Measurements from ENCODE around the gene YBX3.

YBX3 gene

DNA sequence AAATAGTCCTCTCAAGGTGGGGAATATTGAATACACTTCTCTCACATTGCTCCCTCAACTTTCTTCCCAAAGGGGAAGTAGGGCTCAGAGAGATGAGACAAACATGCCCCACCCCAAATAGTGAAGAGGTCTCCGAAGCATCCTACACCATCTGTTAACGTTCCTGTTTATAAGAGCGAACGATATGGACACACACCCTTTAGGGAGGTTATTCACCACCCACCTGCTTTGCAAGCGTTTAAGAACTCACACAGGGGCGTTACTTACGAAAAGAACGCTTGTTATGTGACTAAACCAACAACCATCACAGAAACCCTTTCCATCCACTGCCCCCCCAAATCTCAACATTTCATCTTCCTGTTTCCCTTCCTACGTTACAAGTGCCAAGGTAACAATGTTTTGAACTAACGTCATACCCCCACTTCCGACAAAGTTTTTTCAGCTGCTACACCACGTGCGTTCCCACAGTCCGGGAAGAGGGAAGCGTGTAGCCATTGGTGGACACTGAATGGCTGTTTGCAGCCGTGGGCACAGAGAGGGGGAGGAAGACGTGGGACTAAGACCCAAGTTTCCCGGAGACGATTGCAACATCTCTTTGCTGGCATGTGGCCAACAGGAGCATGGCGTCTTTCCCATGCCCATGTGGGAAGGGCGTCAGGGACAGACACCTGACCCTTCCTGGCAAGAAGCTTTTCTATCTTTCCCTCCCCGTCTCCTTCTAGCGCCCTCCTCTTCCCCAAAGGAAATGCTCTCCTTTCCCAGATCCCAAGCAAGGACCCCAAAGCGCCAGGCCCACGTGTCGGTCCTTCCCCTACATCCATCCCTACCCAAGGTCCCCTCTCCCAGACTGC lies 1.2 kb downstream of the YBX3 start:
- DNase-seq: peak; percentile 69

DNA sequence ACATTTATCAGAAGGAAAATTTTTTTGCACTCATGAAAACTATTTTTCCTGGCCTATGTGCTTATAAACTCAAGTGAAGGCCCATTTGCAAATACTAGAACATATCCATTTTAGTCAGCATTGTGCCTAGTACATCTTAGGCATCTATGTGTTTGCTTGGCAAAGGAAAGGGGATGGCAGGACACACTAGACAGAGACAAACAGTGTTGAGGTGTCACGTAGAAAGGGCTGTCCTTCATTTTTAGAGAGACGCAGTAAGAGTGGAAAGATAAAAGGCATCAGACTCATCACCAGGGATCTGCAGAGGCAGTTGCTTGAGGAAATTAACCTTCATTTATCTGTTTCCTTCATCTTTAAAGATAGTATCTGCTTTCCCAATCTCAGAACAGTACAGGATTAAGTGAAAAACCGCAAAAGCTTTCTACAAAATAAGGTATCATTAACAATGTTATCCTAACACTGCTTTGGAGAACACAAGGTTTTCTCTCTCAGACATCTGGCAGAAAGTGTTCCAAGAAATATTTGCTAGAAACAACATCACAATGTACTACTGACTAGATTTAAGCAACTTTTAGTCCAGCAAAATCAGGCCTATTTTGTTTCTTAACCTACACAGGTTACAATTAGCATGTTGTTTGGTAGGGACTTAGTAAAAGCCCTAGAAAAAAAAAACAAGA lies 2.0 kb downstream of the YBX3 start:
- no peak for DNase-seq

DNA sequence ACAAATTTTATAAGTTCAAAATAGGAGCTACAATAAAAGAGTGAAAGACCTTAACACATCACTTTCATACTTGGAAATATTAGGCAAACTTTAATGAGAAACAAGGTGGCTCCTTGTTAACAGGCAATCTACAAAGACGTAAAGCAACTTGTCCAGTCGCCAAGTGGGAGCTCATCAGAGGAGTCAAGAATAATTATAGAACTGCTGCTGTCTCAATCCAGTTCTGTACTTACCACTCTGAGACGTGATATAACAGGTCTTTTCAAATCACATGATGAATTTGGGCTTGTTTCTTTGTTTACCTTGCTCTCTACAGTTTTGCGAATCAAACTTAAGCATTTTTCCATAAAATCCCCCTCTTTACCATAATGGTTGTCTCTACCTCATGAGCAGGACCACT lies 3.6 kb downstream of the YBX3 start:
- no peak for DNase-seq

DNA sequence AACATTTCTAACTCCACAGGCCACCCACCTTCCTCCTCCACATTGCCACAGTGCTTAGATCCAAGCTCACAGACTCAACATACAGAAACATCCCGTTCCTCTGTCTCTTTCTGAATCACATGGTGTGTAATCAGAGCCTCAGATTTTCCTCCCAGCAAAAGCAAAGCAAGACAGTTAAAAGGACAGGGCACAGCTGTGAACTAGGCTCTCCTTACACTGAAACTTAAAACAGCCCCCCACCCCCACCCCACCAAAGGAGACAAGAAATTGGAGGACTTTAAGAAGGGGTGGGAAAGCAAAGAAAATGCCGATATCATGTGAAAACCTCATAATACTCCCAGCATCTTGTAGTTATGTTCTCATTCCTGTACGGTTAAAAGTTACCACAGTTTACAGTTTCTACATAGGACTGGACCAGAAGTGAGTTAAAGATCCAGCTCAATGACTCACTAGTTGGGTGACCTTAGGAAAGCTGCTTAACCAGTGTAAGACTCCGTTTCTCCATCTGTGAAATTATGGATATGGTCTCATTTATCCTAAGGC lies 4.8 kb downstream of the YBX3 start:
- DNase-seq: no peak

DNA sequence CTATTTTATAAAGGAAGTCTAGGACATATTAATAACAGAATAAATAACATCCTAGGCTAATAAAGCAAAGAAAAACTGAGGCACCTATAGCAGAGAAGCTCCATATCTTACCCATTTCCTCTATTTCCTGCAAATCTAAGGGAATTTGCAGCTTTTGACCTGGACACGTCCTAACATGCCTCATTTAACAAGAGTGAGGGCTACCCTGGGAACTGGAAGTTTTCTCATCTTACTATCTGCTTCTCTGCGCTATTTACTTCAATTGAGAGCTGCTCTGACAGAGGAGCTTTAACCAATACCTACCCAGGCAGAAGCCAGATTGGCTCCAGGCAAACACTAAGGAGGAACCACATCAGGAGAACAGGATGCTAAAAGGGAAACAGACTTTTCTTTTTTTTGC lies 5.7 kb downstream of the YBX3 start:
- DNase-seq: no peak

DNA sequence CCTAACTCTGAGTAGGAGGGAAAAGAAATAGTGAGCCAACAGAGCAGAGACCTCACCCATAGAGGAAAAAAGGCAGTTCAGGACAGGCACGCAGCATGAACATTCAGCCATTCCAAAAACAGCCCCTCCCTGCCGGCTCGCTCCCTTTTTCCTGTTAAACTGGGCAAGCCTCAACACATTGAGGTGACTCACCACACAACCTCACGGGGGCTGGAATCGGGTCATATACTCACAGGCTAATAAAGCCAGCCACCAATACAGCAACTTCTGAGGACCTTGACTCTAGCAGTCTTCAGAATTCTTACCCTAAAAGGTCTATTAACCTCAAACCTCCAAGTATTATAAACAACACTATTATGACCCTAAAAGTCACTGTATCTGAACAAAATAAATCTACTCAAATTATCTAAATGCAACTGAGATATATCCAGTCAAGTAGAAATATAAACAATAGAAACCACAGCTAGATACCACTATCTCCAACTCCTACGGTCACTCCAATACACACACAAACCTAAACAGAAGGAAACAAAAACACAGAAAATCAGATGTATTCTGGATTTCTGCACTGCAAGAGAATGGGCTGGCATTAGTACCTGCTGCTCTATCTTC lies 6.3 kb downstream of the YBX3 start:
- DNase-seq: no peak

DNA sequence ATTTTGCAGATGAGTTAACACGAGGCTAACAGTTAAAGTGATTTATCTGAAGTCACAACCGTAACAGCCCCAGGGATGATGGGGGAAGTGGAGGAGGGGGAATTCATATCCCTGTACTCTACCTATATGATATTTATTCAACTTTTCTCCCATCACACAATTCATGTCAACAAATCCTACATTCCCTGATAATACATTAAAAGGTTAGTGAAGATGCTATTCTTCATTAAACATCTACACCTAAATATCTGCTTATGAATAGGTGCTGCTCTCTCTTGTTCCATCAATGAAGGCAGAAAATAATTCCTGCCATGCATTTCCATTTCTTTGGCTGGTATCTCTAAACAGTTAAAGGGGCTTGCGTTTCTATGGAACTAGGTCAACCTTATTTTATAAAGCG lies 6.8 kb downstream of the YBX3 start:
- no peak for DNase-seq

DNA sequence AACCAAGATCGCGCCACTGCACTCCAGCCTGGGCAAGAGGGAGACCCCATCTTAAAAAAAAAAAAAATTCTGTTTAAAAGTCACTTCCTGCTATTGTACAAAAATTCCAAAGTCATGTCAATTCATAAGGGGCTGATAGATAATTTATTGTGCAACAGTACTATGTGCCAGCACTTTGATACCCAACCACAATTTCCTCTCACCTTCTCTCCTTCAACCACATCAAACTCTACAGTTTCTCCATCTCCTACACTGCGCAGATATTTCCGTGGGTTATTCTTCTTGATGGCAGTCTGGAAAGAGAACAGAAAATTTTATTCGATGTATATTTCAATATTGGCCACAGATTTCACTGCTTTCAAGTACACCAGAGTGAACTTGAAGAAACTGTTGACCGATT lies 7.6 kb downstream of the YBX3 start:
- no peak for DNase-seq

DNA sequence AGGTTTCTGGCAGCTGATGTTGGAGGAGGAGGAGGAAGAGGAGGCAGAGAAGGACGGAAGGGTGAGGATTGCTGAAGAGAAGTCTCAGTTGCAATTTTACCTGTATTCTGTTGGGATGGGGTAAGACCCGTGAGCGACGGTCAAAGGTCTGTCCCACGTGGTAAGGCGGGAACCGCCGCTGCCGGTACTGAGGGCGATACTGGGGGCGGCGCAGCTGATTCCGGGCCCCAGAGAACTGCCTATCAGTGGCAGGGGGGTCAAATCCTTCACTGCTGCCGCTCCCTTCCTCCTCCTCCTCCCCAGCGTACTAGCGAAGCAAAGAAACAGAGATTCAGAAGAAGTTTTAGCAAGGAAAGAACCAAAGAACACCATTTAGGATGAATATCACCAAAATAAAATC lies 13.3 kb downstream of the YBX3 start:
- no peak for DNase-seq

DNA sequence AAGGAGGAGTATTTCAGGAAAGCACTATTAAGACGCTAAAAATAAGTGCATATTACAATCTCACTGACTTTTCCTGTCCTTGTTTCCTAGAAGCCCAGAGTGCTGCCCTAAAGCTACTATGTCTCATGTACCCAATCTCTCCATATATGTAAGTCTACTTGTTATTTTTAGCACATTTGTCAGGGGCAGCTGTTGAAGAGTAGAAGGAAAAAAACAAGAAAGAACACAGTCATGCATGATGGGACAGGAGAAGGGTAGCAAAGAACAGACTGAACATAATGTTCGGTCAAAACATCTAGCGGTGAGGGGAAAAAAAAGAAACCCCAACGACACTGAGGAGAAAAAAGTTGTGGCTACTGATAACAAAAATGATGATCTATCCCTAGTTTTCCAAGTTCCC lies 14.3 kb downstream of the YBX3 start:
- no peak for DNase-seq

DNA sequence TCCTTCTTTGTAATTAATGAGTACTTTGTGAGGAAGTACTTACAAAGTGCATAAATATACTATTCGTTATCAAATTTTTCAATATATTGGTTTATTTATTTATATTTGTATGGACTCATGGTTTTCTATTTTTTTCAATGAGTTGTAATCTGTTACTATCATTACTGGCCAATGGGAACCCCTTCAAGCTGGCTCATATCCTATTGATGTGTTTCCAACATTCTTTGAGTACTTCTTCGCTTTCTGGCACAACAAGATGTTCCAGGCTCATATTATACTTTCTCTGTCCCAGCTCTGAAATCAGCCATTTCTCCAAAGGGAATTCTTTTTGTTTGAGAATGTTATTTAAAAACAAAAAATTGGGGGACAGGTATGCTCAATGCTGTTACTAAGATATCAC lies 17.5 kb downstream of the YBX3 start:
- DNase-seq: no peak

DNA sequence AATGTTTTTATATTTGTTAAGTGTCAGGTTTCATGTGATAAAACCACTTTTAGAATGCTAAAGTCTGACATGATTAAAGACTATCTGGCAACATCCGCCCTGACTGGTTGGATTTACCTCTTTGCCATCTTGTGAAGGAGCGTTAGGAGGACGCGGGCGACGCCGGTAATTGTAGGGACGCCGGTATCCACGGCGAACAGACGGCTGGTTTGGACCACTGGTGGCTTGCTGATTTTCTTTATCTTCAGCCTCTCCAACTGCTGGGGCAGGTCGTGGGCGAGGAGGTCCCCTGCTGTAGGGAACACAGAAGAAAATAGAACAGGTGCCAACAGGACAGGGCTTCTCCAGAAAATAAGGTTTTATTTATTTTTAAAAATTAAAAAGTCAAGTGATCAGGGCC lies 21.3 kb downstream of the YBX3 start:
- no peak for DNase-seq

DNA sequence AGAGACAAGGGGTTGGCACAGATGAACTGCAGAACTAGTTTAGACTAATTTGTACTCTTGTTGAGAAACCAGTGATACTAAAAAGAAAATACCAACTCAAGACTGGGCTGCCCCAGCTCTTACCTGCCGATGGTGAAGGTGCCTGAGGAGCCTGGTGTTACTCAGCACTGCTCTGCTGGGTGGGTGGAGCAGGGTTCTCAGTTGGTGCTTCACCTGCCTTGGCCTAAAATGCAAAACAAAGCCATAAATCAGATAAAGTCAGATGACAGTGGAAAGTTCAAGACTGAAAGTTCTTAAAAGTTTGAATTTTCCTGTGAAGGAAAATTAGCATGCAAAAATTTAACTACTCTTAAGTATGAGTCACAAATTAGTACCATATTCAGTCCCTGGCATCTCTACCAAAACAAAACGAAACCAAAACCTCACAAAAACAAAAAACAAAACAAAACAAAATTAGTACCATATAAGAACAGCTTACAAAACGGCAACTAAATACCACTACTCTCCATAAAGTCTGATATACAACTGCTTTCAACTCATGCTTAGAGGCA lies 21.9 kb downstream of the YBX3 start:
- peak; percentile 48 for DNase-seq

DNA sequence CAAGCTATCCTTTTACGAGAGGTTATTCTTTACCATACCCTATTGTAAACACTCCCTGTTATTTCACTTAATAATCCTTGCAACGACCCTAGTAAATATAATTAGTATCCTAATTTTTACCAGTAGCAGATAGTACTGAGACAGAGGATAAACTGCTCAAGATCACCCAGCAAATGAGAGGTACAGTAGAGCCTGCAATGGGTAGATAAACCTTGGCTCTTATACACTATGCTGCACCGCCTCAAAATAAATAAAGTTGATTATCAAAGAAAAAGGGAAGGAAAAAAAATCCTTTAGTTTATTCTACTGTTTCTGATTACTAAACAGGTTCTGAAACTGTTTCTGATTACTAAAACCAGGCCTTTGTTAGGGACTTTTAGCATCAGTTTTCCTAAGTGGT lies 22.5 kb downstream of the YBX3 start:
- no peak for DNase-seq

DNA sequence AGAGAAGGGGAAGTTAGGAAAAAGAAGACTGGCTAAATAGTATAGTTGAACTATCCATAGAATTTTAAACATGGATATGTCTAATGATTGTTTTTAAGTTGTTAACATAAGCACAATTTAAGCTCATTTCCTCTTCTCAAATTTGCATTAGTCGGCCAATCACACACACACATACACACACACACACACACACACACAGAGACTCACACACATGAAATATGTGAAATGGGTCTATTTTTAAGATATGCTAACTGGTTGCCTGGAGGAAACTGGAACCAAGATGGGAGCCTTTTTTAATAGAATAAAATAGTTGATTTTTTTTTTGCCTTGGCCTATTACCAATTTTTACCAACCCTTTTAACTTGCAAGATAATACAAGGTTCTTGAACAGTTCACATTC lies 25.3 kb downstream of the YBX3 start:
- no peak for DNase-seq

DNA sequence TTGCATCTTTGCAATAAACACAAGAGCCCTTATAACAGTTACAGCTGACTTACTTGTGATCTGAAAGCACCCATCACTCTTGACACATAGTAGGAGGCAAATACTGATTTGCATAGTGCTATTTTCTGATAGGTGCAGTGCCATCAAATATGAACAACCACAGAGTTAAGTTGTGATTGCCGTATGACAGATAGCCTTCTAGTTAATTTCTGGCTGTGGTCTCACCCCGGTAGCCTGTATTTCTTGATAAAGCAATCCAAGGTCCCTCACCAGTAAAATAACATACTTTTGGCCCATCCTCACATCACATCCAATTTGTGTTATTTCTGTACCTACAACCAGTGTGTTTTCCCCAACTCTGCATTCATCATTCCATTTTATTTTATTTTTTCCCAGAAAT lies 26.0 kb downstream of the YBX3 start:
- no peak for DNase-seq

DNA sequence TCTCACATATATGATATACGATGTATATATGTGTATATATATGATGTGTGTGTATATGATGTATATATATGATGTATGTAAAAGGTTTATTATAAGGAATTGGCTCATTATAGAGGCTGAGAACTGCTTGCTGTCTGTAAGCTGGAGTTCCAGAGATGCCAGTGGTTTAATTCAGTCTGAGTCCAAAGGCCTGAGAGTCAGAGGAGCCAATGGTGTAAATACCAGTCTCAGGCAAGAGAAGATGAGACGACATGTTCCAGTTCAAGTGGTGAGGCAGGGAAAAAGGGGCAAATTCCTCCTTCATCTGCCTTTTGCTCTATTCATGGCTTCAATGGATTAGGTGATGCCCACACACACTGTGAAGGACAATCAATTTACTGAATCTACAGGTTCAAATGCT lies 32.2 kb downstream of the YBX3 start:
- DNase-seq: no peak

DNA sequence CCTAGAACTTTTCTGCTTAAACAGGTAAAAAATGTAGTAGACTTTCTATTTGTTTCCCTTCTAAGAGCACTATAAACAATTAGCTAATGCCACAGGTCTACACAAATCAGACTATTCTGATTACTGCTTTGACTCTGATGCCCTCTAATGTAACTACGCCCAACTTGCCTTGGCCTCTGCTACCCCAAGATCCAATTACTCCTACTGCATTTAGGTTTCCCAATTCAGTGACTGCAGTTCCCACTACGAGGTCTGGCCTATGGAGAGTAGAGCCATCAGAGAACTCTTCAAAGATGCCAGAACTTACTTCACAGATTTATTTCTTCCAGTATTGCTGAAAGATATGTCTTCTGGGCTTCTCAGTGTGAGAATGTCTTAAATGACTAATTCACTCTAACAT lies 34.0 kb downstream of the YBX3 start:
- DNase-seq: no peak

DNA sequence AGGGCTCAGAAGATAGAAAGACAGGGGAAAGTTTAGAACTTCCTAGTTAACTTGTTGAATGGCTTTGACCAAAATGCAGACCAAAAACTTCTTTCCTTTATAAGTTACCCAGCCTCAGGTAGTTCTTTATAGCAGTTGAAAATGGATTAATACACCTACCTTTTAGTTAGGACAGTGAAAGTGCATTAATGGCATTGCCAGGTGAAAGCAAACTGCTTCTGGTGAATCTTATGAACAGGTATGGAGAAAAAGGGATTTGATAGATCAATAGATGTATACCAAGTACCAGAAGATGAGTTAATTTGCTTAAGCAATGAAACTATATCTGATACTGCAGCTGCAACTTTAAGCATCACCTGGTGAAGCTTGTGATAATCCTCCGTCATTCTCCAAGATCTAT lies 35.1 kb downstream of the YBX3 start:
- DNase-seq: no peak

DNA sequence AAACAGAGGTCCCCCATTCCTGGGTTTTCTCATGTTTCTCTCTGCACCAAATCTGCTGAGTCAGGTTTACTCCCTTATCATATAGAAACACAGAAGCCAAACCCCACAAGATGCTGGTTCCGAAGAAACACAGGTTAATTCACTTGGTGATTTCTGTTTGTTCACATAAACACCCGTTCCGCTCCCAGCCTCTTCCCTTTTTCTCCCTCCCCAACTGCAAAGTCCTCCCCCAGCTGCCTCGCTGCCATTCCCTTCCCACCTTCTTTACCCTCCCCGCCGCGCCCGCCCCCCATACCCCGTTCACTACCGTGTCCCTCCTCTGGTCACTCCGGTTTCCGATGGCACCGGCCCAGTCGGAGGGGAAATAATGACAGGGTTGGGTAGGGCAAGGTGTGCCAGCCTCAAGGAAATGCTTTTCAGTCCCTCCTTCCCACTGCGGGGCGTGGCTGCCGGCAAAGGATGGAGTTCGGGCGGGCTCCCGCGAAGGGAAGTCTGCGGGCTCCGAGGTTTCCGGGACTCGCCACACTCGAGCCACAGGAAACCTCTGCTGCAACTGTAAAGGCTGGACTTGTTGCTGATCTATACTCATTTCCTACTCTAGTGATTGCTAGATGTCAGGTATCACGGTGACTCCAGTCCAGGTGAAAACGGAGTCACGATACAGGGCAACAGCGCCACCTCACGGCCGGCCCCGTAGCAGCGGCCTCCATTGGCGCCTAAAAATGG lies 49.3 kb downstream of the YBX3 start, which contains the start of gene STYK1:
Gene STYK1 (minus strand): TSS at position 394 of the 726 bp plus-strand sequence. CDS start 39,434 bp downstream, outside the sequence.
- peak; percentile 61 for DNase-seq

DNA sequence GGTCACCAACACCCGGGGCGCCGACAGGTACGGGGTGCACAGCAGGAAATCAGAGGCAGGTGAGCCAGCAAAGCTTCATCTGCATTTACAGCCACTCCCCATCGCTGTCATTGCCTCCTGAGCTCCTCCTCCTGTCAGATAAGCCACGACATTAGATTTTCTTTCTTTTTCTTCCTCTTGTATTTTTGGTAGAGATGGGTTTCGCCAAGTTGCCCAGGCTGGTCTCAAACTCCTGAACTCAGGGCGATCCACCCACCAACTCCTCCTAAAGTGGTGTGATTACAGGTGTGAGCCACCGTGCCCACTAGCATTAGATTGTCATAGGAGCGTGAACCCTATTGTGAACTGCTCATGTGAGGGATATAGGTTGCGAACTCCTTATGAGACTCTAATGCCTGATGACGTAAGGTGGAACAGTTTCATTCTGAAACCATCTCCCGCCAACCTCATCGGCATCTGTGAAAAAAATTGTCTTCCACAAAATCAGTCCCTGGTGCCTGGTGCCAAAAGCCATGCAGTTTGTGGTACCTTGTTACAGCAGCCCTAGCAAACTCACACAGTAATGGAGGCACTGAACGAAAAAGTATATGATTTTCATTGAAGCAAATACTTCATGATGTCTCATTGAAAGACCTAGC lies 50.8 kb downstream of the YBX3 start:
- DNase-seq: no peak

DNA sequence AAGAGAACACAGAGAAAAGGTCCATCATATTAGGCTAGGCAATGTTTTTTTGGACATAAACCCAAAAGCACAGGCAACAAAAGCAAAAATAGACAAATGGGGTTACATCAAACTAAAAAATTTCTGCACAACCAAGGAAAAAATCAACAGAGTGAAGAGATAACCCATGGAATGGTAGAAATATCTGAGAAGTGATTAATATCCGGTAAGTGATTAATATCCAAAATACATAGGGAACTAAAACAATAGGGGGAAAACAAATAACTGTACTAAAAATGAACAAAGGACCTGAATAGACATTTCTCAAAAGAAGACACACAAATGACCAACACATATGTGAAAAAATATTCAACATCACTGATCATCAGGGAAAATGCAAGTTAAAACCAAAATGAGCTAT lies 53.6 kb downstream of the YBX3 start:
- no peak for DNase-seq

All from stimulated activated CD4-positive, alpha-beta T cell treated with anti-CD3 and anti-CD28 coated beads, Interleukin-1b, Interleukin-23, amount 100 ng/mL, for 48 hours (primary cell).